GM13977 (cell line): ENCODE results near the gene PTGIS.

Source experiments
- DNase-seq: peaks from one replicate; pipeline ENCODE4 v3.0.0; 2012; ENCODE audit warnings: low spot score
- CTCF ChIP-seq: IDR thresholded peaks from 2 replicates; pipeline ENCODE4 v1.5.1; 2012; ENCODE audit warnings: mild to moderate bottlenecking, control low read depth; ENCODE audit not compliant: insufficient read depth; ENCODE audit errors: extremely low read depth, missing control alignments
- in situ Hi-C: fragments of 300-500 bp; cut with MboI; formaldehyde crosslinking; loops from one replicate; pipeline ENCODE4 v1.12.0; 2022; ENCODE audit warnings: low sequenced_read_pairs, low pct_unique_long_range_greater_than_20kb, mixed read lengths, inconsistent platforms; ENCODE audit not compliant: unreplicated experiment

The PTGIS gene

GRCh38 chr20:49489688-49490087, 78.2 kb downstream of the PTGIS start:
- in situ Hi-C loops: no loop called here
- no peak for TF ChIP-seq CTCF
- DNase-seq: no peak

- in situ Hi-C loops: no loop called here
- TF ChIP-seq CTCF: no peak
- no peak for DNase-seq
Observed at GRCh38 chr20:49486064-49486463, 81.9 kb downstream of the PTGIS start.

GRCh38 chr20:49485563-49485962, 82.4 kb downstream of the PTGIS start:
- in situ Hi-C loops: no loop called here
- DNase-seq: no peak
- TF ChIP-seq CTCF: no peak

GRCh38 chr20:49484180-49485140, 83.5 kb downstream of the PTGIS start:
- in situ Hi-C loops: no loop called here
- DNase-seq: peak; percentile 86
- TF ChIP-seq CTCF: peak; percentile 81

GRCh38 chr20:49483696-49484123, 84.2 kb downstream of the PTGIS start:
- peak; percentile 34 for DNase-seq
- TF ChIP-seq CTCF: no peak
- in situ Hi-C loops: no loop called here

GRCh38 chr20:49483018-49483695, 84.8 kb downstream of the PTGIS start:
- in situ Hi-C loops: no loop called here
- peak; percentile 37 for DNase-seq
- TF ChIP-seq CTCF: no peak
